Measurements from ENCODE around the gene TUBA4A. TPM values are rescaled to one million over a fixed set of nuclear protein-coding genes. Genes with fewer than 3 reads are reported as not detected.
"Not testable (repeated sequence)": the region's sequence is repeated elsewhere in the genome, so short reads cannot be mapped to it uniquely, and the experiment has no call there.

The TUBA4A gene
- total RNA-seq, 1 donor from 2014 or later: not detected

DNA sequence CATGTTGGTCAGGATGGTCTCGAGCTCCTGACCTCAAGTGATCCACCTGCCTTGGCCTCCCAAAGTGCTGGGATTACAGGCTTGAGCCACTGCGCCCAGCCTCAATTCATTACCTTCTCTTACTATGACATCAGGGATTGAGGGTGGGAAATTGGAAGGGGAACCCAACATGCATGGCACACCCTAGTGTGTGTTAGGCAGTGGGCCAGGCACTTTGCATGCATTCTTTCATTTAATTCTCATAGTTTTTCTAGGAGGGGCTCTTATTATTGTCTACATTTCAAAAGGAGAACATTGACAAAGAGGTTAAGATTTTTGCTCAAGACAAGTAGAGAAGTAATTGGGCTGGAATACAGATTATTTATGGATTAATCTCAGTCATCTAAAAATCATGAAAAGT, 14.6 kb upstream of the TUBA4A start:
- peaks cover 18% of the 10 kb centered on the region for H3K27me3 Mint-ChIP-seq (ENCODE audit: insufficient read depth, low read depth)
- H3K4me3 Mint-ChIP-seq: no peak overlapping the region

DNA sequence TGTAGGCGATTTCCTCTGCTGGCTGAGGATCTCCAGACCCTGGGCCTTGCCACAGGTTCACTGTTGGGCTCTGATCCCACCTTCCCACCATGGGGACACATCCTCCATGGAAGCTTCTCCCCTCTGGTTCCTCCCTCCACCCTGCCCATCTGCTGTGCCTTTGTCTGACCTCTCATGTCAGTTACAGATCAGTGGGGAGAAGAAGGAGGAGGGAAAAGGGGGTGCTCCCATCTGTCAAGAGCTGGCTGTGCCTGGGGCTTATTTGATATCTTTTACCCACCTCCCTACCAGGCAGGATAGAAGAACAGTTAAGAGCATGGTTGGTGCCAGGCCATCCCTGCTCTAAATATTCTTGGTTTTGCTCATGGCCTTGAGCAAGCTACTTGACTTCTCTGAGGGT, 13.2 kb upstream of the TUBA4A start:
- Histone ChIP-seq H3K9ac (no peak overlapping the region), H3K4me2 (no peak overlapping the region), H3K9me3 (ENCODE audit: low read depth) (no peaks in the 10 kb centered on the region), H4K20me1 (ENCODE audit: low read depth) (no peaks in the 10 kb centered on the region), H3K36me3 (no peaks in the 10 kb centered on the region), H2AFZ (replicated peaks) (no peak overlapping the region), H3K79me2 (ENCODE audit: low read depth) (no peaks in the 10 kb centered on the region), H3K27ac (no peak overlapping the region), H3K27me3 (peaks cover 12% of the 10 kb centered on the region), H3K4me3 (no peak overlapping the region), H3F3A (ENCODE audit: low read depth) (no peaks in the 10 kb centered on the region), H3K4me1 (peaks cover 4% of the 10 kb centered on the region)
- no peaks in the 10 kb centered on the region for H3K9me3 Mint-ChIP-seq
- no peak for TF ChIP-seq EZH2 (IDR thresholded peaks at IDR 0.05)
- TF ChIP-seq EZH2phosphoT487 (IDR thresholded peaks at IDR 0.05): no peak
- TF ChIP-seq CTCF (IDR thresholded peaks at IDR 0.05): no peak
- no peak for DNase-seq (ENCODE audit: low spot score)
- no peaks in the 10 kb centered on the region for H3K36me3 Mint-ChIP-seq
- H3K27ac Mint-ChIP-seq: no peak overlapping the region
- H3K27me3 Mint-ChIP-seq (ENCODE audit: insufficient read depth, low read depth): peaks cover 20% of the 10 kb centered on the region
- H3K4me3 Mint-ChIP-seq: no peak overlapping the region
- no peaks in the 10 kb centered on the region for H3K4me1 Mint-ChIP-seq

More for the DNA sequence above, 14.6 kb upstream of the TUBA4A start:
- no peak overlapping the region for H3K27ac ChIP-seq
- no peak overlapping the region for H3K27ac Mint-ChIP-seq
- no peak overlapping the region for H2AFZ ChIP-seq (replicated peaks)
- no peaks in the 10 kb centered on the region for H3K36me3 ChIP-seq
- H3F3A ChIP-seq (ENCODE audit: low read depth): no peaks in the 10 kb centered on the region
- no peaks in the 10 kb centered on the region for H3K36me3 Mint-ChIP-seq
- no peaks in the 10 kb centered on the region for H4K20me1 ChIP-seq (ENCODE audit: low read depth)
- no peaks in the 10 kb centered on the region for H3K9me3 ChIP-seq (ENCODE audit: low read depth)
- no peak for TF ChIP-seq EZH2phosphoT487 (IDR thresholded peaks at IDR 0.05)
- H3K9me3 Mint-ChIP-seq: no peaks in the 10 kb centered on the region
- no peak for DNase-seq (ENCODE audit: low spot score)
- H3K27me3 ChIP-seq: peaks cover 8% of the 10 kb centered on the region
- no peaks in the 10 kb centered on the region for H3K79me2 ChIP-seq (ENCODE audit: low read depth)
- H3K4me3 ChIP-seq: no peak overlapping the region
- H3K4me1 Mint-ChIP-seq: no peaks in the 10 kb centered on the region
- peaks cover 4% of the 10 kb centered on the region for H3K4me1 ChIP-seq
- H3K9ac ChIP-seq: no peak overlapping the region
- no peak overlapping the region for H3K4me2 ChIP-seq

DNA sequence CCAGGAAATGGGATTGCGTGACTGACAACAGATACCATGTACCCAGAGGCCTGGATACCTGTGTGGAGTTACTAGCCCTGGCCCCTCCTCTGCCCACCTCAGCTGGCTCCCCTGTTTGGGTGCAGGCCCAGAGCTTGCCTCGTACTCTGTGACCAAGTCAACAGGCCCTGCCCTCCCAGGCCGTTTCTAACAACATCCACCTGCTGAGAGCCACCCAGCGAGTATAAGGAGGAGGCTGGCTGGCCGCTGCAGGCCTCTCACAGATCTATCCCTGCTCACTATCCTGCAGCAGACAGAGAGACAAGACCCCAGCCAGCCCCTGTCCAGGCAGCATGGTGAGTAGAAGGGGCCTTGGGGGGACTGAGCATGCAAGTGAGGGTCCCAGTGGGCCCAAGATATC, 12.5 kb upstream of the TUBA4A start:
- no peaks in the 10 kb centered on the region for H3K4me1 Mint-ChIP-seq
- Histone ChIP-seq H3K36me3 (no peaks in the 10 kb centered on the region), H3K4me3 (no peak overlapping the region), H3F3A (ENCODE audit: low read depth) (no peaks in the 10 kb centered on the region), H2AFZ (replicated peaks) (no peak overlapping the region), H3K9me3 (ENCODE audit: low read depth) (no peaks in the 10 kb centered on the region), H3K9ac (no peak overlapping the region), H3K4me1 (peaks cover 4% of the 10 kb centered on the region), H3K27me3 (peaks cover 18% of the 10 kb centered on the region), H4K20me1 (ENCODE audit: low read depth) (no peaks in the 10 kb centered on the region), H3K27ac (no peak overlapping the region), H3K79me2 (ENCODE audit: low read depth) (no peaks in the 10 kb centered on the region), H3K4me2 (no peak overlapping the region)
- no peaks in the 10 kb centered on the region for H3K9me3 Mint-ChIP-seq
- no peaks in the 10 kb centered on the region for H3K36me3 Mint-ChIP-seq
- DNase-seq (ENCODE audit: low spot score): no peak
- H3K27me3 Mint-ChIP-seq (ENCODE audit: insufficient read depth, low read depth): peaks cover 22% of the 10 kb centered on the region
- no peak overlapping the region for H3K4me3 Mint-ChIP-seq
- no peak overlapping the region for H3K27ac Mint-ChIP-seq
- no peak for TF ChIP-seq EZH2 (IDR thresholded peaks at IDR 0.05)
- TF ChIP-seq EZH2phosphoT487 (IDR thresholded peaks at IDR 0.05): no peak
- no peak for TF ChIP-seq CTCF (IDR thresholded peaks at IDR 0.05)

DNA sequence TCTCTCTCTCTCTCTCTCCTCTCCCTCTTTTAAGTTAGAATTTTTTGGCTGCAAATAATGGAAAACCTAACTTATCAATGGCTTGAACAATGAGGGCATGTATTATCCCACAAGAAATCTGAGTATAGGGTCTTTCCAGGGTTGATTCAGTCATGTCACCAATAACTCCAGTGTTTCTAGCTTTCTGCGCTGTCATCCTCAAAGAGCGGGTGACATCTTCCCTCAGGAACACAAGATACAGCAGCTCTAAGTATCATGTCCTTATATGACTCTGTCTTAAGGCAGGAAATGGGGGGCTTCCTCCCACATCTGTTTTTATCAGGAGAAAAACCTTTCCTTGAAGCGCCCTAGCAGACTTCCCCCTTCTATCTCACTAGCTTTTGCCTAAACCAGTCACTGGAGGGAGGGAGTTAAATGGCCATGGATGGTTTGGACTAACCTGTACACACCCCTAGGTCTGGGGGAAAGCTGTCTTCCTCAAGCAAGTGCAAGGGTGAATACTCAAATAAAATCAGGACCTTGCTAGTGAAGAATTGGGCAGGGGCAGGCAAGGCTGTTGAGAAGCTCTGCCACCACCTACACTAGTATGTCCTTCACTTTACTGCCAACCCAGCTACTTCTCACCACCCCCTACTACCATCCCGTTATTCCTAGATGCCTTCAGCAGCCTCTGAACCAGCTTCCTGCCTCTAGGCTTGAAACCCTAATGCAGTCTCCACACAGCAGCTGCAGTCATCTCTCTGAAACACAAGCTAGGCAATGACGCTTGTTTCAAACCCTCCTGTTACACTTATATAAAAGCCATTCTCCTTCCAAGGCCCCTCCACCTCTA, 7.5 kb upstream of the TUBA4A start:
- DNase-seq (ENCODE audit: low spot score): no peak
- no peak overlapping the region for H3K9ac ChIP-seq
- H3K9me3 ChIP-seq (ENCODE audit: low read depth): no peaks in the 10 kb centered on the region
- H3K27me3 ChIP-seq: peaks cover 68% of the 10 kb centered on the region
- TF ChIP-seq CTCF (IDR thresholded peaks at IDR 0.05): no peak
- no peak for TF ChIP-seq EZH2 (IDR thresholded peaks at IDR 0.05)
- H3K36me3 ChIP-seq: no peaks in the 10 kb centered on the region
- no peaks in the 10 kb centered on the region for H3F3A ChIP-seq (ENCODE audit: low read depth)
- no peaks in the 10 kb centered on the region for H3K36me3 Mint-ChIP-seq
- H3K79me2 ChIP-seq (ENCODE audit: low read depth): no peaks in the 10 kb centered on the region
- no peak overlapping the region for H3K4me3 Mint-ChIP-seq
- H3K4me1 ChIP-seq: peaks cover 4% of the 10 kb centered on the region
- no peak overlapping the region for H3K4me3 ChIP-seq
- H3K4me1 Mint-ChIP-seq: no peaks in the 10 kb centered on the region
- peaks cover 34% of the 10 kb centered on the region for H3K27me3 Mint-ChIP-seq (ENCODE audit: insufficient read depth, low read depth)
- no peak overlapping the region for H2AFZ ChIP-seq (replicated peaks)
- no peaks in the 10 kb centered on the region for H4K20me1 ChIP-seq (ENCODE audit: low read depth)
- no peak overlapping the region for H3K4me2 ChIP-seq
- H3K27ac ChIP-seq: no peak overlapping the region
- no peak overlapping the region for H3K27ac Mint-ChIP-seq
- no peaks in the 10 kb centered on the region for H3K9me3 Mint-ChIP-seq

DNA sequence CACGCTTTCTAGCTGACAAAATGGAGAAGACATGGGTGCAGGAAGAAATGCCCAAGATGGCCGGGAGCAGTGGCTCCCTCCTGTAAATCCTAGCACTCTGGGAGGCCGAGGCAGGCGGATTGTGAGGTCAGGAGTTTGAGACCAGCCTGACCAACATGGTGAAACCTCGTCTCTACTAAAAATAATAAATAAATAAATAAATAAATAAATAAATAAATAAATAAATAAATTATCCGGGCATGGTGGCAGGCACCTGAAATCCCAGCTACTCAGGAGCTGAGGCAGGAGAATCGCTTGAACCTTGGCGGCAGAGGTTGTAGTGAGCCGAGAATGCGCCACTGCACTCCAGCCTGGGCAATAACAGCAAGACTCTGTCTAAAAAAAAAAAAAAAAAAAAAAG, 5.2 kb upstream of the TUBA4A start:
- H3K9me3 ChIP-seq (ENCODE audit: low read depth); H3K36me3 Mint-ChIP-seq; H3K4me1 Mint-ChIP-seq; DNase-seq (ENCODE audit: low spot score); H3F3A ChIP-seq (ENCODE audit: low read depth); H3K27ac Mint-ChIP-seq; H3K9me3 Mint-ChIP-seq; H3K4me1 ChIP-seq; H3K4me2 ChIP-seq; H3K27ac ChIP-seq; H2AFZ ChIP-seq (replicated peaks); H3K9ac ChIP-seq; H3K79me2 ChIP-seq (ENCODE audit: low read depth); H3K4me3 ChIP-seq; H4K20me1 ChIP-seq (ENCODE audit: low read depth); H3K36me3 ChIP-seq; H3K4me3 Mint-ChIP-seq: not testable (repeated sequence)
- peaks cover 91% of the 10 kb centered on the region for H3K27me3 ChIP-seq
- H3K27me3 Mint-ChIP-seq (ENCODE audit: insufficient read depth, low read depth): peaks cover 48% of the 10 kb centered on the region
